HK-2 (cell line): ENCODE measurements around the gene KLRD1.
"Not testable (repeated sequence)": the region's sequence is repeated elsewhere in the genome, so short reads cannot be mapped to it uniquely, and the experiment has no call there.

Source experiments
- DNase-seq: peaks from one replicate; pipeline ENCODE4 v3.0.0-alpha.2; 2018; ENCODE audit not compliant: unreplicated experiment

KLRD1 gene

DNA sequence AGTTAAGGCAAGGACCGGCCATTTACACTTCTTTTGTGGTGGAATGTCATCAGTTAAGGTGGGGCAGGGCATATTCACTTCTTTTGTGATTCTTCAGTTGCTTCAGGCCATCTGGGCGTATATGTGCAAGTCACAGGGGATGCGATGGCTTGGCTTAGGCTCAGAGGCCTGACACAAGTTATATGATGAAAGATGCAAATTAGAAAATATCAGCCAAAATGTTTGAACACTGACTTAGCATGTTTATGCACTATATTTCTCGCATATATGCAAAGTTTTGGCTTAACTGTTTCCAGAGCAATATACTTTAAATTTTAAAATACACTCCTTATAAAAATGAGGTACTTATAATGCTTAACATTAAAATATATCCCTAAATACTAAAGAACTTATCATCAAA is 30.8 kb downstream of the KLRD1 start:
- DNase-seq, result not testable (repeated sequence)

DNA sequence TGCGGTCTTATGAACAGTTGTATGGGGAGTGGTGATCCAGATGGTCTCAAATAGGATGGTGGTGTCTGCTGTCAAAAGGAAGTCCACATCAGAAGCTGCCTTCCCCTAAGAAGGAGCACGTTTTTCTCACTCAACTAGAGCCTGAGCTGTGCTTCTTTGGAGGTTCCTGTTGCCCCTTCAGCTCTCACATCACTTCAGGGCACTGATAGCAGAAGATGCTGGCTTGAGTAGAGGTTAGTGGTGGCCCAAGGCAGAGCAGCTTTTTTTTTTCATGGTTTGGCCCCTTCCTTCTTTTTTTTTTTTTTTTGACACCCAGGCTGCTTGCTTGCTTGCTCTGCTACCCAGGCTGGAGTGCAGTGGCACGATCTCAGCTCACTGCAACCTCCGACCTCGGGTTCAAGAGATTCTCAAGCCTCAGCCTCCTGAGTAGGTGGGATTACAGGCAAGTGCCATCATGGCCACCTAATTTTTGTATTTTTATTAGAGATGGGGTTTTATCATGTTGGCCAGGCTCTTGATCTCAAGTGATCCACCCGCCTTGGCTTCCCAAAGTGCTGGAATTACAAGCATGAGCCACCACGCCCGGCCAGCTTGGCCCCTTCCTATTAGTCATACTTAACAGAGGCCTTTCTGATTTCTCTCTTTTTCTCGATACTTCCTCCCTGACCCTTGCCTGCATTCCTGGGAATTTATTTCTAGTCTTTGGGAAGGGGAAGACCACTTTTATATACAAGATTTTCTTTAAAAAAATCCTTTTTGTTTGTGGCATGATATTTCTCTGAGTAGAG is 31.6 kb downstream of the KLRD1 start:
- DNase-seq, result peak; percentile 44

DNA sequence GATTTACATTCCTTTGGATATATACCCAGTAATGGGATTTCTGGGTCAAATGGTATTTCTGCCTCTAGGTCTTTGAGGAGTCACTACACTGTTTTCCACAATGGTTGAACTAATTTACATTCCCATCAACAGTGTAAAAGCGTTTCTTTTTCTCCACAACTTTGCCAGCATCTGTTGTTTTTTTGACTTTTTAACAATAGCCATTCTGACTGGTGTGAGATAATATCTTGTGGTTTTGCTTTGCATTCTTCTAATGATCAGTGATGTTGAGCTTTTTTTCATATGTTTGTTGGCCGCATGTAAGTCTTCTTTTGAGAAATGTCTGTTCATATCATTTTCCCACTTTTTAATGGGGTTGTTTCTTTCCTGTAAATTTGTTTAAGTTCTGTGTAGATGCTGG is 33.3 kb downstream of the KLRD1 start:
- DNase-seq, result not testable (repeated sequence)

GRCh38 chr12:10341892-10342509 is 34.3 kb downstream of the KLRD1 start:
- no peak for DNase-seq

DNA sequence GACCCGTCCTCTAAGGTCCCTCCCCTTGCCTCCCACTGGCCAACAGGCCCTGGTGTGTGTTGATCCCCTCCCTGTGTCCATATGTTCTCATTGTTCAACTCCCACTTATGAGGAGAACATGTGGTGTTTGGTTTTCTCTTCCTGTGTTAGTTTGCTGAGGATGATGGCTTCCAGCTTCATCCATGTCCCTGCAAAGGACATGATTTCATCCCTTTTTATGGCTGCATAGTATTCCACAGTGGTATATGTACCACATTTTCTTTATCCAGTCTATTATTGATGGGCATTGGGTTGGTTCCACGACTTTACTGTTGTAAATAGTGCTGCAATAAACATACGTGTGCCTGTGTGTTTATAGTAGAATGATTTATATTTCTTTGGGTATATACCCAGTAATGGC is 43.8 kb downstream of the KLRD1 start:
- not testable (repeated sequence) for DNase-seq

DNA sequence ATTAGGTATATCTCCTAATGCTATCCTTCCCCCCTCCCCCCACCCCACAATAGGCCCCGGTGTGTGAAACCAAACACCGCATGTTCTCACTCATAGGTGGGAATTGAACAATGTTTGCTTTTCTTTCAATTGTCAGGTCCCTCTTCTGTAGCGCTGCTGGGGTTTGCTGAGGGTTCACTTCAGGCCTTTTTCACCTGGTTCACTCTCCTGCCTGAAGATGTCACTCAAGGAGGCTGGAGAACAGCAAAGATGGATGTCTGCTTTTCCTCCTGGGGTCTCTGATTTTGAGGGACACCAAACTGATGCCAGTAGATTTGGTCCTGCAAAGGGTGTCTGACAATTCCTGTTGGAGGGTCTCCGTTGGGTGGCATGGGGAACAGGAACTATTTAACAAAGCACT is 46.4 kb downstream of the KLRD1 start:
- no peak for DNase-seq

DNA sequence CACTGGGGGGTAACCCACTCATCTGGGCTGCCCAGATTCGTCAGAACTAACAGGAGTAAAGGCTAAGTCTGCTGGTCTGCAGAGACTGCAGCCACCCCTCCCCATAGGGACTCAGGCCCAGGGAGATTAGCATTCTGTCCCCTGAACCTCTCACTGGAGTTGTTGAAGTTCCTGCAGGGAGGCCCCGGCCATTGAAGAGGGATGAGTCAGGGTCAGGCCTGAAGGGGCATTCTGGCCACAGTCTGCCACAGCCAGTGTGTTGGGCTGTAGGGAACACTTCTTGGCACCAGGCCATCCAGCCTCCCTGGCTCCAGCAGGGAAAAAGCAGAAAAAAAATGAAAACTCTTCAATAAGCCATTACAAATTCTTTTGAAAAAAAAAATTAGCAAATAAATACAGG is 46.8 kb downstream of the KLRD1 start:
- DNase-seq, result peak; percentile 85

DNA sequence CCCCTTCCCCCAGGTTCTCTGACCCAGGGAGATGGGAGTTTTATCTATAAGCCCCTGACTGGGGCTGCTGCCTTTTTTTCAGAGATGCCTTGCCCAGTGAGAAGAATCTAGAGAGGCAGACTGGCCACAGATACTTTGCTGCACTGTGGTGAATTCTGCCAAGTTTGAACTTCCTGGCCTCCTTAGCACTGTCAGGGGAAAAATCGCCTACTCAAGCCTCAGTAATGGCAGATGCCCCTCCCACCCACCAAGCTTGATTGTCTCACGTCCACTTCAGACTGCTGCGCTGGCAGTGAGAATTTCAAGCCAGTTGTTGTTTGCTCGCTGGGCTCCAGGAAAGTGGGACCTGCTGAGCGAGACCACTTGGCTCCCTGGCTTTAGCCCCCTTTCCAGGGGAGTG is 50.5 kb downstream of the KLRD1 start:
- no peak for DNase-seq

DNA sequence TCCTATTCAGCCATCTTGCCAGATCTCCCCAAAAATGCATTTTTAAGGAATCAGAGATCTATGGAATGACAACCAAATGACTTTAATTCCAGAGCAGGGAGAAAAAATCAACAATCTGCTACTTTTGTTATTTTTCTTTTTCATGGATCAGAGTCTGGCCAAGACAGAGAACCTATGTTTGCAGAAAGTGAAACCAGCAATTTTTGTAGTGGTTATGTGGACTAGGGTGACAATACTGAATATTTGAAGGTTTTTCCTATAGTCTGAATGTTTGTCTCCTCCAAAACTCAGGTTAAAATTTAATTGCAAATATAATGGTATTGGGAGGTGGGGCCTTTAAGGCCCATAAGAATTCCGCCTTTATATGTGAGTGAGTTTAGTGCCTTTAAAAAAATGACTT is 51.3 kb downstream of the KLRD1 start:
- no peak for DNase-seq

DNA sequence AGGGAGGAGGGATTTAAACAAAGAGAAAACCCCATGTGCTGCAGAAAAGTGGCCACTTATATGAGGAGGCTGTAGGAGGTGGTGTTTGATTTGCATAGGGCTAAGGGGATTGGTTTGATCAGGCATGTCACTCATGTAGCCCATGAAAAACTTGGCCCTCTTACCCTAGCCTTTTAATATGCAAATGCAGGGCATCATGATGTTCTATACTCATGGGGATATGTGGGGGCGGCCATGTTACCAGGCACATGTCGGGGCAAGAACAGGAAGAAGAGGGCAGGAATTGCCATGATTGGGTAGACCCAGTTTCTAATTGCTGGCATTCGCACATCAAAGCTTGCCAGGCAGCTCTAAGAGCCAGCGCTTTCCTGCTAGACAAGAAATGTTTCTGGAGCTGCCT is 53.4 kb downstream of the KLRD1 start:
- DNase-seq, result no peak

DNA sequence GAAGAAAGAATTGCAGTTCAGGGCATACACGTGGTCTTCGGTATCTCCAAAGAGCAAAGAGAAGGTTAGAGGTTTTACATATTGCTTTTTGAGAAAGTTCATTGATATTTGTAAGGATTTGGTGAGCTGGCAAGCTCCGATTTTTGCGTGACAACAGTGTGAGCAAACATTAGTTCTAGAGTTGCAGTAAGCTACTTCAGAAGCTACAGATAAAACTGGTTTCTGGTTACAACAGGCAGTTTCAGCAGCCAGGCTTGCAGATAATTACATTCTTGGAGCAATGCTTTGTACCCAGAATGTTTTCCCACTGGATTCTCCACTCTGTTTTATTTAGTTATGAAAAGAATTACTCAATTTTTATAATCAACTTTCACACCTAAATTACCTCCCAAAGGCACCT is 54.0 kb downstream of the KLRD1 start:
- no peak for DNase-seq

DNA sequence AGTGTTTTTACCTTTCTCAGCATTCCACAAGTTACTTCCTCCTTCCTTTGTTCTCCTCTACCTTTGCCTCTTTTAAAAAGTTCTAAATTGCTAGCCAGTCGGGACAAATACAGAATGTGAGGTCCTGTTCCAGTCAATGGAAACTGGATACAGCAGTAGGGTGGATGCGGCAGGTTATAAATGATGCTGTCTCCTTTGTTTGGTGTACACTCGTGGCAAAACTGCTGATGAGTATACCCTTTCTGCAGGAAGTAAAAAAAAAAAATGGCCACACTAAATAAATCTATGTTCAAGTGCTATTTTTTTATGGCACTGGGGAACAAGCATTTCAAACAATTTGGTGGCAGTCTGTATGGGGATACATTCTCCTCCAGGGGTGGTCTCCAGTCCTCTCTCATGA is 54.7 kb downstream of the KLRD1 start:
- DNase-seq, result no peak

DNA sequence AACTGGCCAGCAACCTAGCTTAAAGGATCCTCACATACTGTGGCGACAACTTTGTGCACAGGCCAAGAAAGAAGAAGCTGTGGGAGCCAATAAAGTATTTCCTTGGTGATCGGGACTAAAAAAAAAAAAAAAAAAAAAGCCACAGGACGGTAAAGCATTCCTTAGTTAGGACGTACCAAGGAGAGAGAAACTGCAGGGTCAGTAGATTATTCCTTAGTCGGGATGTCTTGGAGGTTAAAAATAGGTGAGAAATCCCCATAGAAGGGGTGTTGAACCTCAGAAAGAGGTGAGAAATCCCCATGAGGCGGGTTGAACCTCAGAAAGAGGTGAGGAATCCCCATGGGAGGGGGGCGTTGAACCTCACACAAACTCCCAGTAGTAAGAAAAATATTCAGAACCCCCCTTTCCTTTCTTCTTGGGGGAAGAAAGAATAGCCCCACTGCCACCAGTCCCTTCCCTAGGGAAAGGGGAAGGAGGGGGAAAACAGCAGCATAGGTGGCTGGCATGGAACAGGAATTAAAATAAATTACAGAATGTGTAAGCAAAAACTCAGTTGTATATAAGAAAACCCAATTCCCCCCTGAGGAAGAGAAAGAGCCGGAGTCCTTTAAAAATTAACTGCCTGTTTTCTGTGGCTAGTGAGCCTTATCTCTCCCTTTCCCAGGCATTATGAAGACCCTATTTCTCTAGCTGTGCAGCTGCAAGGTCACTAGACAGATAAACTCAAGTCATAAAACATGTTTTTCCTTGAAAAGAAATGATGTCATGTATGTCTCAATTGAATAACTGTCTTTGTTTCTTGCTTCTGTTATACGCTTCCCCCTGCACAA is 55.4 kb downstream of the KLRD1 start:
- DNase-seq, result peak; percentile 30

- no peak for DNase-seq
Observed at GRCh38 chr12:10363658-10363913, 55.9 kb downstream of the KLRD1 start.

DNA sequence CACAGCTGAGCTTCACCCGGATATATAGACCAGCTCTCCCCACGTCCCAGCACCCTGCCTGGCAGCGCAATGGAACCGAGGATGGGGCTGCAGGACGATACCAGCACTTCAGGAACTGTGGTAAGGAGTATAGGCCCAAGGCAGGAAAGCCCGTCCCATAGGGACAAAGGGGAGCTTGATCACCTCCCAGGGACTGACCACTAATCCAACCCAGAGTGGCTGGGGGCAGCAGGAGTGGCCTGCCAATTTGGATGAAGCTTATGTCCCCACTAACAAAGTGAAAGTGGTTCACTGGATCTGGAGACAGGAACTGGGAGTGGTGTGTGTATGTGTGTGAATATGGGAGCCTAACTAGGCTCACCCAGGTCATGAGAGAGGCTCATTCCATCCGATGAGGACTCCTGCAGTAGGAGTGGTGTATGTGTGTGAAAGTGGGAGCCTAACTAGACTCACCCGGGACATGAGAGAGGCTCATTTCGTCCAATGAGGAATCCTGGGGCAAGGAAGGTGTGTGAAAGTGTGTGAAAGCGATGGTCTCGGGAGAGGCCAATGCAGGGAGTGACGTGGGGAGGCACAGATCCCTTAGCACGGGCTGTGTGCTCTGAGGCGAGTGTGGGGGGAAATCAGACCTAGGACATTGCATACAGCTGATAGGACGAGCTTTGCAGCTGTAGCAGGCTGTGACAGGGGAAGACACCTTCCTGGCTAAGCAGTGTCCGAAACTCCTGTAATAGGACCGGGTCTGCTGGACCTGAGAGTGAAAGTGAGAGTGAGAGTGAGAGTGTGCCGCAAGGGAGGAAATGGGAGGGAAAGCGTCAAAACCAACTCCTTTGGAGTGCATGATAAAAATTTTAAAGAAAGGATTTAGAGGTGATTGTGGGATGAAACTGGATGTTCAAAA is 56.5 kb downstream of the KLRD1 start:
- peak; percentile 58 for DNase-seq

GRCh38 chr12:10364815-10365622 is 57.3 kb downstream of the KLRD1 start:
- DNase-seq, result peak; percentile 51

GRCh38 chr12:10365696-10366405 is 58.2 kb downstream of the KLRD1 start:
- DNase-seq, result peak; percentile 24

GRCh38 chr12:10366875-10367274 is 59.2 kb downstream of the KLRD1 start:
- no peak for DNase-seq

- DNase-seq, result not testable (repeated sequence)
Observed at GRCh38 chr12:10367714-10368113, 60.0 kb downstream of the KLRD1 start.
